Spinal cord (tissue), 10 donors: ENCODE results near the gene CLEC5A. TPM values are rescaled to one million over a fixed set of nuclear protein-coding genes. Genes with fewer than 3 reads are reported as not detected.

Experiments used
- DNase-seq, 6 donors: peaks; one replicate each; pipeline versions ENCODE4 v3.0.0 to v3.0.0-alpha.2; 2013 to 2015; ENCODE audit warnings: low spot score in 6 of 6, low read depth in 4 of 6
- H3K27ac ChIP-seq: one replicate; pipeline ENCODE4 v1.5.1; 2013; ENCODE audit warnings: low read depth, low read length, control low read depth
- H3K27me3 ChIP-seq: one replicate; pipeline ENCODE4 v1.6.1; 2013; ENCODE audit warnings: low read length; ENCODE audit not compliant: control insufficient read depth, insufficient read depth
- H3K36me3 ChIP-seq: one replicate; pipeline ENCODE4 v1.6.1; 2013; ENCODE audit warnings: low read length; ENCODE audit not compliant: control insufficient read depth, insufficient read depth
- H3K4me1 ChIP-seq: one replicate; pipeline ENCODE4 v1.6.1; 2013; ENCODE audit warnings: low read length; ENCODE audit not compliant: control insufficient read depth, insufficient read depth
- H3K4me3 ChIP-seq: one replicate; pipeline ENCODE4 v1.5.1; 2013; ENCODE audit warnings: low read depth, low read length, control low read depth
- H3K9me3 ChIP-seq: one replicate; pipeline ENCODE4 v1.6.1; 2013; ENCODE audit warnings: low read length; ENCODE audit not compliant: control insufficient read depth, insufficient read depth
- WGBS: methylation state at CpG from one replicate; pipeline ENCODE4 v1.1.5; 2013; ENCODE audit warnings: missing lambda C conversion rate; ENCODE audit not compliant: insufficient coverage; 5-methylcytosine and 5-hydroxymethylcytosine counted together
- polyA plus RNA-seq, 2 donors: library from polyadenylated mRNA; unstranded; fragments of 120-200 nt; gene quantifications; one replicate each; pipeline ENCODE4 v1.2.1, GENCODE V29; 2013; ENCODE audit not compliant: insufficient read length in 2 of 2
- total RNA-seq, 2 donors: library from RNA; depleted of rRNA in 1 of 2; stranded (reverse); fragments of 120-200 nt in 1 of 2; fragments of >200 nt in 1 of 2; gene quantifications; one replicate each; pipeline versions ENCODE4 v1.2.3 to v1.2.4, GENCODE V29; 2013 to 2014
- donor health status: healthy.

The CLEC5A gene
- total and polyA plus RNA-seq, 4 donors = 0.05 to 2.1 (median 0.17) TPM; not detected in 1

GRCh38 chr7:141880960-141881359, 65.8 kb downstream of the CLEC5A start:
- H3K4me1 ChIP-seq = no peaks in the 10 kb centered on the region
- 60% methylated on average over 3 of the region's 5 CpGs for WGBS
- no peaks in the 10 kb centered on the region for H3K36me3 ChIP-seq
- H3K9me3 ChIP-seq = no peaks in the 10 kb centered on the region
- H3K27me3 ChIP-seq = no peaks in the 10 kb centered on the region
- no peak overlapping the region for H3K27ac ChIP-seq
- no peak overlapping the region for H3K4me3 ChIP-seq
- DNase-seq = no peak

GRCh38 chr7:141877365-141877764, 69.4 kb downstream of the CLEC5A start:
- WGBS = no CpG with 5 or more reads among the region's 3 CpGs

More at GRCh38 chr7:141877365-141877764, 69.4 kb downstream of the CLEC5A start:
- H3K27me3 ChIP-seq = no peaks in the 10 kb centered on the region
- H3K9me3 ChIP-seq = no peaks in the 10 kb centered on the region
- no peaks in the 10 kb centered on the region for H3K36me3 ChIP-seq
- H3K27ac ChIP-seq = no peak overlapping the region
- no peak overlapping the region for H3K4me3 ChIP-seq
- H3K4me1 ChIP-seq = no peaks in the 10 kb centered on the region
- DNase-seq = no peak

Other genes starting within 250 kb of the CLEC5A start
- 10 to 100 TPM; 23.7 to 33.7 TPM for gene DENND11, start 244.8 kb downstream of the CLEC5A start, total RNA-seq
- gene DENND11, start 244.8 kb downstream of the CLEC5A start, polyA plus RNA-seq = 10 to 100 TPM; 23.1 to 27.2 TPM
- under 1 TPM; 0.22 to 0.30 TPM for gene WEE2, start 238.6 kb downstream of the CLEC5A start, total RNA-seq
- under 1 TPM; 0.53 to 0.57 TPM for gene WEE2, start 238.6 kb downstream of the CLEC5A start, polyA plus RNA-seq
- gene SSBP1, start 208.6 kb downstream of the CLEC5A start, total RNA-seq = 100 to 1,000 TPM in 1 of 2 donors, 10 to 100 TPM in 1; 86.5 to 150 TPM
- 100 to 1,000 TPM; 117 to 119 TPM for gene SSBP1, start 208.6 kb downstream of the CLEC5A start, polyA plus RNA-seq
- 1 to 10 TPM; 3.6 to 5.7 TPM for gene TAS2R3, start 182.9 kb downstream of the CLEC5A start, total RNA-seq
- gene TAS2R3, start 182.9 kb downstream of the CLEC5A start, polyA plus RNA-seq = under 1 TPM; 0.33 to 0.40 TPM
- 1 to 10 TPM; 3.4 to 4.5 TPM for gene TAS2R4, start 170.3 kb downstream of the CLEC5A start, total RNA-seq
- gene TAS2R4, start 170.3 kb downstream of the CLEC5A start, polyA plus RNA-seq = 1 to 10 TPM; 1.4 to 3.4 TPM
- gene TAS2R5, start 156.8 kb downstream of the CLEC5A start, total RNA-seq = 1 to 10 TPM; 3.5 to 3.7 TPM
- 1 to 10 TPM; 2.4 to 4.7 TPM for gene TAS2R5, start 156.8 kb downstream of the CLEC5A start, polyA plus RNA-seq
- gene PRSS37, start 105.5 kb downstream of the CLEC5A start, total RNA-seq = not detected
- gene PRSS37, start 105.5 kb downstream of the CLEC5A start, polyA plus RNA-seq = under 1 TPM; 0.24 to 0.45 TPM
- gene OR9A4, start 30.6 kb downstream of the CLEC5A start, total RNA-seq = under 1 TPM; 0.11 to 0.30 TPM
- gene OR9A4, start 30.6 kb downstream of the CLEC5A start, polyA plus RNA-seq = not detected
- not detected for gene TAS2R38, start 26.8 kb upstream of the CLEC5A start, total RNA-seq
- gene TAS2R38, start 26.8 kb upstream of the CLEC5A start, polyA plus RNA-seq = not detected
- 1 to 10 TPM in 1 of 2 donors, under 1 TPM in 1; 0.61 to 6.9 TPM for gene MGAM, start 48.9 kb upstream of the CLEC5A start, total RNA-seq
- gene MGAM, start 48.9 kb upstream of the CLEC5A start, polyA plus RNA-seq = under 1 TPM; 0.57 to 0.59 TPM
- gene MGAM2, start 164.7 kb upstream of the CLEC5A start, total RNA-seq = under 1 TPM; 0.10 to 0.33 TPM
- under 1 TPM; 0.14 to 0.24 TPM for gene MGAM2, start 164.7 kb upstream of the CLEC5A start, polyA plus RNA-seq